8988T (cell line): ENCODE measurements around the gene ALOX15.
"Not testable (repeated sequence)": the region's sequence is repeated elsewhere in the genome, so short reads cannot be mapped to it uniquely, and the experiment has no call there.

ENCODE experiments used
- DNase-seq: peaks from one replicate; pipeline ENCODE4 v3.0.0; 2011

The ALOX15 gene

GRCh38 chr17:4617090-4617489 lies 24.4 kb downstream of the ALOX15 start:
- no peak for DNase-seq

DNA sequence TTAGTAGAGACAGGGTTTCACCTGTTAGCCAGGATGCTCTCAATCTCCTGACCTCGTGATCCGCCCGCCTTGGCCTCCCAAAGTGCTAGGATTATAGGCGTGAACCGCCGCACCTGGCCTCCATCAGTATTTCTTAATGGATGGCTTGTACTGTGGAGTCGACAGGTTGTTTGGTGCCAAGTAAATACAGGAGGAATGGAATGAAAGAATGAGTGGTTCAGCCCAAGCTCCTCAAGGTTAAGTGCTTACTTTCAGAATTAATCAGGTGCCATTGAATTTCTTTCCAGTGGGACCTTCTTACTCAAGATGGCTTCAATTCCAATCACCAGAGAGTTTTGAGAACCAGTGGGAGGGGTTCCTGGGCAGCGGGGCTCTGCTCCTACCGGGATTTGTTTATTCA lies 25.0 kb downstream of the ALOX15 start:
- DNase-seq = no peak

DNA sequence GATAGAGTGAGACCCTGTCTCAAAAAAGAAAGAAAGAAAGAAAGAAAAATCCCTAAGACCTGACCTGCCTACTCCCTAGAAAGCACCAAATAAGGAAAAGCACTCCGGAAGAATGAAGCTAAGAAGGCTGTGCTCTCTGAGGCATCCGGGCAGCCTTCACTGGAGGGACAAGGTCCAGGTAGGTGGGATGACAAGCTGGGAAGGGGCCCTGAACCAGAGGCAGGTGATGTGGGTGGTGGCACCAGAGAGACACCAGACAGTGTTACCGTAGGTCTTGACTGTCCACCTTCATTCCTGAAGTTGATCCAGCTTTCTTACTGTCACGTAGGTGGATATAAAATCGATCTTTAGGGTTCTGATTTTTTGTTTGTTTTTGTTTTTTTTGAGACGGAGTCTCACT lies 30.8 kb downstream of the ALOX15 start:
- no peak for DNase-seq

DNA sequence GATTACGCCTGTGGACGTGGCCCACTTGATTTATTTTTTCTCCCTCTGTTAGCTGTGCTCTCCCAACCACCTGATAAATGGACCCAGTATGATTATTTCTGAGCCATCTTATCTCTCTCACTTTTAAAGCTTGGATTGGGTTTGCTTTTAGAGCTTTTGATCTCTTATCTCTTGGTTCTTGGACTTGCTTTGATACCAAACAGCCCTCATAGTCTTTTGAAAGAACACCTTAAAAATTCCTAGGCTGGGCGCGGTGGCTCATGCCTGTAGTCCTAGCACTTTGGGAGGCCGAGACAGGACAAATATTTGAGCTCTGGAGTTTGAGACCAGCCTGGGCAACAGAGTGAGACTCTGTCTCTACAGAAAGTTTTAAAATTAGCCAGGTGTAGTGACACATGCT lies 31.3 kb downstream of the ALOX15 start:
- DNase-seq = no peak

DNA sequence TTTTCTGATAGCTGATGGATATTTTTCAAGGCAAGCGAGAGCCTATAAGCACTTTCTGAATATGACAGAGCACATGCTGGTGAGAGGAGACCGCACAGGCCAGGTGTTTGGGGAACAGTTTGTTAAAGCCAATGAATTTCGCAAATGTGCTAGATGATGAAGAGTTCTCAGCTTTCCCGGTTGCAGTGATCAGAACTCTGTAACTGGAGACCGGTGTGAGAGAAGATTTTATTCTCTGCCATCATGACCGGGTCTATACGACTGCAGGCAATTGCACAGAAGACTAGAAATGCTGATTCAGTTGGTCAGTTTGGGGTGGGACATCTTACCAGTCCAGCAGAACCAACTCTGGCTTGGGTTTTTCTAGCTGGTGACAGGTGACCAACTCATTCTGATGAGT lies 31.7 kb downstream of the ALOX15 start:
- DNase-seq = no peak

GRCh38 chr17:4607773-4608187 lies 33.7 kb downstream of the ALOX15 start:
- no peak for DNase-seq

DNA sequence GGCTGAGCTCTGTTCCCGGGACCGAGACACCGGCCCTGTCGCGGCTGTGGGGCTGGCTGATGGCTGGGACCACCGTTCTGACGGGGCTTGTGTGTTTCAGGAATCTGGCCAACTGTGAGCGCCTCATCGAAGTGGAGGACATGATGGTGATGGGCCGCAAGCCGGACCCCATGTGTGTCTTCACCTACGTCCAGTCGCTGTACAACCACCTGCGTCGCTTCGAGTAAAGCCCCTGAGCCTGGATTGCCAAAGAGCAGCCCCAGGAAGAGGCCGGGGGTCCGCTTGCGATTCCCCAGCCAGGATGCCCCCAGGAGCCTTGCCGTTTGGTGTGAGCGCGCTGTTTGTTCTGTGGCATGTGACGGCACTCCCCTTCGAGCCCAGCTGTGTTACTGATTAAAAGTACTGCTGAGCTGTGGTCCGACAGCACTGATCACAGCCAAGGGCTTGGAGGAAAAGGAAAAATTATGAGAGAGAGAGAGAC lies 34.2 kb downstream of the ALOX15 start:
- no peak for DNase-seq

DNA sequence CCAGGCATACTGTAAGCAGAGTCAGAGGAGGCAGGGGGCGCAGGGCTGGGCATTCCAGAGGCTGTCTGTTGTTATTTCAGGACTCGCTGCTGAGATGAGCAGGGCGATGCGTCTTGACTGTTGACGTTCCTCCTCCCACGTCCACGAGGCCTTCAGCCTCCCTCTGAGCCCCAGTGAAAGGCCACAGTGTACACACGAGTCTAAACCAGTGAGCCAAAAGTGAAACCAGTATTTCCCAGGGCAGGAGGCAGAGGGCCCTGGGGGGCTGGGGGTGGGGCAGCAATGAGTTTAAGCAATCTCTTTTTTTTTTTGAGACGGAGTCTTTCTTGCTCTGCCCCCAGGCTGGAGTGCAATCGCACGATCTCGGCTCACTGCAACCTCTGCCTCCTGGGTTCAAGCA lies 35.7 kb downstream of the ALOX15 start:
- no peak for DNase-seq

- not testable (repeated sequence) for DNase-seq
Measured at GRCh38 chr17:4604736-4605135, 36.7 kb downstream of the ALOX15 start.

DNA sequence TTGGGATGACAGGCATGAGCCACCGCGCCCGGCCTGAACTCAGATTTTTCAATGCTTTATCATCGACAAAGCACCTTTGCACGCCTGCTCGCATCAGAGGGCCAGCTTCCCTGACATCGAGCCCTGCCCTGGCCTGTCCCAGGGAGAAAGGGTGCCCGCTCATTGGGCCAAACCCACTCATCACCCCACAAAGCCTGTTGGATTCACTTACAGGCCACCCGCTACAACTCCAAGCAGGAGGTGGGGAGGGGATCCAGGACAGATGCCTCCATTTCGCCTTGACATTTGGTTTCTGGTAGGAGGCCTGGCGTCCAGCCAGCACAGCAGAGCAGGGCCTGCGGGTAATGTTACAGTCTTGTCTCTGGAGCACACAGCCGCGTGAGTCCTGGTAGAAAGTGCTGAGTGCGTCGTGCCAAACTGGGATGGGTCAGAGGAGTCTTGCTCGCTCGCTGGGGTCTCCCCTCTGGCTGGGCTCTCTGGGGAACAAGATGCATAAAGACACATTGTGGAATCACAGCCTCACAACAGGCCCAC lies 37.3 kb downstream of the ALOX15 start:
- DNase-seq = no peak

DNA sequence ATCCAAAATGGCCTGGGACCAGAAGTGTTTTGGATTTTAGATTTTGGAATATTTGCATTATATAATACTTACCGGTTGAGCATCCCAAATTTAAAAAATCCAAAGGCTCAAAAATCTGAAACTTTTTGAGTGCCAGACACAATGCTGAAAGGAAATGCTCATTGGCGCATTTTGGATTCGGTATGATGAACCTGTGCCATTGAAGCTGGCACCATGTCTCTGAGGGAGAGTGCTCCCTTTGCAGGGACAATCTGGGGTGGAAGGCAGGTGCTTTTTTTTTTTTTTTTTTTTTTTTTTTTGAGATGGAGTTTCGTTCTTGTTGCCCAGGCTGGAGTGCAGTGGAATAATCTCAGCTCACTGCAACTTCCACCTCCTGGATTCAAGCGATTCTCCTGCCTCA lies 39.4 kb downstream of the ALOX15 start:
- DNase-seq = no peak

DNA sequence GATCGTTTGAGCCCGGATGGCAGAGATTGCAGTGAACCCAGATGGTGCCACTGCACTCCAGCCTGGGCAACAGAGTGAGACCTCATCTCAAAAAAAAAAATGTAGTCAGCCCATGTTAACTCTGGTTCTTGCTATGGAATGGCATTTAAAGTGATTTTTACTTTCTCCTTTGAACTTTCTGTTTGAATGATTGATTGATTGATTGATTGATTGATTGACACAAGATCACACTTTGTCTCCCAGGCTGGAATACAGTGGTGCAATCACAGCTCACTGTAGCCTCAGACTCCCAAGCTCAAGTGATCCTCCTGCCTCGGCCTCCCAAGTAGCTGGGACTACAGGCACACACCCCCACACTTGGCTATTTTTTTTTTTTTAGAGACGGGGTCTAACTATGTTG lies 40.2 kb downstream of the ALOX15 start:
- no peak for DNase-seq

DNA sequence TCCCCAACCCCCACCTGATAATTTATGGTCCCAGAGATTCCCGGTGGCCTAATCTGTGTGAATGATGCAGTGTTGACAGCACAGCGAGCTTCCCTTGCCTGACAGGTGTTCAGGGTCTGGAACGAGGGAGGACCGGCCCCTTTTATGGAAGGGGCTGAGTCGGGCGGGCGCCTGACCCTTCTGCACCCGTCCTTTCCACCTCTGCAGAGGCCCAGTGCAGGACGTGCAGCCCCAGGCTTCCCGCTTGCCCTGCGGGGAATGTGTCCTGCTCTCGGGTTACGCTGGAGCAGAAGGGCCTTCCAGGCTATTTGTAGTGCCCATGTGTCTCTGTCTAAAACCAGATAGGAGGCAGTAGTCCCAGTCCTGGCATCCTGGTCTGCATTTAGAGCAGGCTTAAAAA lies 40.9 kb downstream of the ALOX15 start:
- no peak for DNase-seq

GRCh38 chr17:4599505-4600281 lies 41.8 kb downstream of the ALOX15 start:
- no peak for DNase-seq

- DNase-seq = no peak
Measured at GRCh38 chr17:4598776-4599504, 42.5 kb downstream of the ALOX15 start.

- DNase-seq = no peak
Measured at GRCh38 chr17:4597975-4598374, 43.5 kb downstream of the ALOX15 start.

GRCh38 chr17:4596636-4597380 lies 44.7 kb downstream of the ALOX15 start:
- no peak for DNase-seq

DNA sequence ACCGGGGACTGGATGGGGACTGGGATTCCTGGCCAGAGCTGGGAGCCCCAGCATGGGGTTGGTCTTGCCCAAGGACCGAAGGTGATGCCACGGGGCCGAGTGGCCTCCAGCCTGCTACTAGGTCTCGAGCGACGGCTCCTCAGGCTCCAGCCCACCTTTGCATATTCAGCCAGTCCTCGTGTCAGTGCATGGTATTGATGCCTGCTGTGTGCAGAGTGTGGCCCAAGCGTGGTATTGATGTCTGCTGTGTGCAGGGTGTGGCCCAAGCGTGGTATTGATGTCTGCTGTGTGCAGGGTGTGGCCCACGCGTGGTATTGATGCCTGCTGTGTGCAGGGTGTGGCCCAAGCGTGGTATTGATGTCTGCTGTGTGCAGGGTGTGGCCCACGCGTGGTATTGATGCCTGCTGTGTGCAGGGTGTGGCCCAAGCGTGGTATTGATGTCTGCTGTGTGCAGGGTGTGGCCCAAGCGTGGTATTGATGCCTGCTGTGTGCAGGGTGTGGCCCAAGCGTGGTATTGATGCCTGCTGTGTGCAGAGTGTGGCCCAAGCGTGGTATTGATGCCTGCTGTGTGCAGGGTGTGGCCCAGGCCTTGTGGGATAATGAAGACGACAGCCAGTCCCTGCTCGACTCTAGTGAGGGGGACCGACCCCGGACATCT lies 45.7 kb downstream of the ALOX15 start:
- DNase-seq = not testable (repeated sequence)

GRCh38 chr17:4594931-4595684 lies 46.4 kb downstream of the ALOX15 start:
- no peak for DNase-seq

GRCh38 chr17:4594406-4594805 lies 47.1 kb downstream of the ALOX15 start:
- DNase-seq = no peak

- no peak for DNase-seq
Measured at GRCh38 chr17:4593021-4593421, 48.5 kb downstream of the ALOX15 start.
